NCI-H748 (cell line): ENCODE results near the gene LUC7L3.

ENCODE experiments used
- DNase-seq: peaks from one replicate; lab custom pipeline; 2025; ENCODE audit not compliant: unreplicated experiment; lab: John Stamatoyannopoulos, UW

The LUC7L3 gene

GRCh38 chr17:50749245-50749644 is 29.8 kb downstream of the LUC7L3 start:
- no peak for DNase-seq

GRCh38 chr17:50754521-50754920 is 35.1 kb downstream of the LUC7L3 start:
- DNase-seq, result no peak

- DNase-seq, result no peak
These were observed 39.1 kb downstream of the LUC7L3 start for GRCh38 chr17:50758524-50758923.

GRCh38 chr17:50758989-50759544 is 39.7 kb downstream of the LUC7L3 start:
- DNase-seq, result no peak

GRCh38 chr17:50762177-50762576 is 42.8 kb downstream of the LUC7L3 start:
- no peak for DNase-seq

- peak; percentile 42 for DNase-seq
These were observed 44.5 kb downstream of the LUC7L3 start for GRCh38 chr17:50763716-50764475.

- no peak for DNase-seq
These were observed 45.3 kb downstream of the LUC7L3 start for GRCh38 chr17:50764734-50765149.

- no peak for DNase-seq
These were observed 46.2 kb downstream of the LUC7L3 start for GRCh38 chr17:50765454-50766221.

GRCh38 chr17:50766222-50767023 is 47.0 kb downstream of the LUC7L3 start:
- no peak for DNase-seq

- no peak for DNase-seq
These were observed 47.6 kb downstream of the LUC7L3 start for GRCh38 chr17:50767030-50767429.

GRCh38 chr17:50767446-50767845 is 48.0 kb downstream of the LUC7L3 start, which contains the start of gene ANKRD40CL:
Gene ANKRD40CL, minus strand, starts transcription at chr17:50767518. Its CDS starts 605 bp downstream, at chr17:50766913.
- DNase-seq, result no peak

GRCh38 chr17:50768346-50768761 is 49.0 kb downstream of the LUC7L3 start:
- peak; percentile 91 for DNase-seq

GRCh38 chr17:50769884-50770283 is 50.5 kb downstream of the LUC7L3 start:
- no peak for DNase-seq

- DNase-seq, result no peak
These were observed 50.9 kb downstream of the LUC7L3 start for GRCh38 chr17:50770346-50770745.

GRCh38 chr17:50771991-50772785 is 52.8 kb downstream of the LUC7L3 start:
- no peak for DNase-seq

- no peak for DNase-seq
These were observed 54.9 kb downstream of the LUC7L3 start for GRCh38 chr17:50774225-50774803.

- no peak for DNase-seq
These were observed 56.5 kb downstream of the LUC7L3 start for GRCh38 chr17:50775926-50776325.

- DNase-seq, result no peak
These were observed 59.1 kb downstream of the LUC7L3 start for GRCh38 chr17:50778471-50778870.

- DNase-seq, result no peak
These were observed 59.6 kb downstream of the LUC7L3 start for GRCh38 chr17:50778988-50779387.
